Smooth muscle cell of trachea (primary cell): ENCODE results near the gene NPM3. TPM values are rescaled to one million over a fixed set of nuclear protein-coding genes. Genes with fewer than 3 reads are reported as not detected.

Experiments
- total RNA-seq: library from RNA; depleted of rRNA; stranded (reverse); fragments of >200 nt; gene quantifications from 2 replicates; pipeline ENCODE4 v1.2.1, GENCODE V29; 2014

The NPM3 gene
- 68.0 and 146 TPM in 2 replicates for total RNA-seq

DNA sequence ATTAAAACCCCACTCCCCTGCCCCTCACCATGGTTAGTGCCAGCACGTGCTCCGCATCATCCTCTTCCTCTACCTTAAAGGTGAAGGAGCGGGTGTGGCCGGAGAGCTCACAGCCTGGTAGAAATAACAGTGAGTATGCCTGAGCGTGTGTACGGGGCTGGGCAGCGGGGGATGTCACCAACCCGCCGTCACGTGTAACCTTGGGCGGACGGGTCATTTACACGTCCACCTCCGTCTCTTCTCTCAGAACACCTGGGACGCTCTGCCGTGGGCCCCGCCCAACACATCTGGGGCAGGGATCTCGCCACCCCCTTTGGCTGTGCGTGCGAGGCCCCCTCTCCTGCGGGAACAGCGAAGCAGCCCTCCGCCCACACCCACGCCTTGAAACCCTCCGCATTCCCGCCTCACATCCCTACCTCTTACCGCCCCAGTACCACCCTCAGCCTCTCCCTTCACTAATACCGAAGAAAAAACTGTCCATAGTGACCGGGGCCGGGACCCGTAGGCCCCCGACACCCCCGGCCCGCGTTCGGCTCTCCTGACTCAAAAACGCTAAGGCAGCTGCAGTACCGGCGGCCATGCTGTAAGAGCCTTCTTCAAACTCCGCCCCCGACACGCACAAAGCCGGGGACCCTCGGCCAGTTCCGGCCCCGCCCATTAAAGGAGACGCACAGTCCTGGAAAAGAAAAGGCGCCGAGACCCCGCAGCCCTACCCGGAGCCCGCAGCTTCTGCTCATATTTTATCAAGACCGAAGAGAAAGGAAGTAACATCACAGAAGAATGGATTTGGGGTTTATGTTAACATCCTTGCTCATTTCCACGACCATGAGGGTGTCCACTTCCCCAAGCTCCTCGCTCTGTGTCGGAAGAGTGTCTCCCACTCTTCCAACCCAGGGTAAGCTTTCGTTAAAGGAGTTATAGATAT, at the start of gene NPM3:
Gene NPM3, minus strand, starts transcription at position 636 of the 925 bp plus-strand sequence. Its CDS starts 56 bp downstream, at position 580.

GRCh38 chr10:101818119-101818871, 35.0 kb upstream of the NPM3 start, which contains the start of gene OGA:
Gene OGA, minus strand, starts transcription at chr10:101818444. Its CDS starts 422 bp downstream, at chr10:101818022.

DNA sequence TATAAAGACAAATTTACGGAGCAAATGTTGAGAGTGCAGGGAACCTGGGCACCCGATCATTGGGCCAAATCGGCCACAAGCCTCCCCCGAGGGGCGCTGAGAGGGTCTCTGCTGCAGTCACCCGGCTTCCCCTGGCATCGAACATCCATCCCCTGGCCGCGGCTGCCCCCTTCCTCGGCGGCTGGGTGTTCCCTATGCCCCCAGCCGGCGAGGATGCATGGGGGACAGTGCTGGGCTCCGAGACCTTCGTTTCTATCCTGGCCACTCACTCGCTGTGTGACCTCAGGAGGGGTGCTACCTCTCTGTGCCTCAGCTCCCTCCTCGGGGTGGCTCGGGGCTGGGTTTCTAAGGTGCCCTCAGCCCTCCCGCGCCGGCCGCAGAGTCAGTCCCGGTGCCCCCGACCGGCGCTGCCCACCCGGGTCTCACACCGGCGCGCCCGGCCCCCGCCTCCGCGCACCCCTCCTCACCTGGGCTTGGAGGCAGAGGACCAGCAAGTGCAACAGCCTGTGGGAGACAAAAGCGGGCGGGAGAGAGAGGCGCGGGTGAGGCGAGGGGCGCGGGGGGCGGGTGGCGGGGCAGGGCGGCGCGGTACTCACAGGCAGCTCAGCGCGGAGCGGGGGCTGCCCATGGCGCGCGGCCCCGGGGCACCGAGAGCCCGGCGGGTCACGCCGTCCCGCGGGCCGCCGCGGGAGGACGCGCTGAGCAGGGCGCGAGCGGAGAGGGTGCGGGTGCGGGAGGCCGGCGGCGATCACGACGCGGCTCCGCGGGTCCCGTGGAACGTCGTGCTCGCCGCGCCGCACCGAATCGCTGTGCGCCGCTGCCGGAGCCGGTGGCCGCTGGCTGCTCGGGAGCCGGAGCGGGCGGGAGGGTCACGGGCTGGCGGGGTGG, 7.7 kb downstream of the NPM3 start, which contains the start of gene FGF8:
Gene FGF8, minus strand, starts transcription at position 842 of the 888 bp plus-strand sequence. Its CDS starts 214 bp downstream, at position 628.

Other genes starting within 250 kb of the NPM3 start
- 14.5 and 19.0 TPM in 2 replicates for gene POLL, start 195.2 kb downstream of the NPM3 start, total RNA-seq
- 29.4 and 59.6 TPM in 2 replicates for gene DPCD, start 195.1 kb downstream of the NPM3 start, total RNA-seq
- gene FBXW4, start 88.3 kb downstream of the NPM3 start, total RNA-seq: 30.3 and 40.9 TPM in 2 replicates
- gene FGF8, start 7.3 kb downstream of the NPM3 start, total RNA-seq: 0.17 TPM in 1 of 2 replicates, not detected in the other
- 142 and 213 TPM in 2 replicates for gene OGA, start 35.0 kb upstream of the NPM3 start, total RNA-seq
- 0.29 and 0.66 TPM in 2 replicates for gene KCNIP2, start 60.4 kb upstream of the NPM3 start, total RNA-seq